T-cell (primary cell): ENCODE measurements around the gene SLC45A2. TPM values are rescaled to one million over a fixed set of nuclear protein-coding genes. Genes with fewer than 3 reads are reported as not detected.
A peak's percentile ranks its signal among the peaks of the same experiment; 100 is the strongest.
"Not testable (repeated sequence)": the region's sequence is repeated elsewhere in the genome, so short reads cannot be mapped to it uniquely, and the experiment has no call there.

Source experiments
- ATAC-seq, 4 experiments: fragments of 200-7000 bp in 3 of 4; fragments of 150-1000 bp in 1 of 4; cut with Tn5 transposase; replicated peaks in 1 of 4; 1 replicate in 3 of 4; 2 replicates in 1 of 4; pipeline ENCODE4 v1.10.0; 2021; ENCODE audit warnings: moderate library complexity in 3 of 4, mild to moderate bottlenecking in 2 of 4, moderate number of reproducible peaks in 1 of 4
- CTCF ChIA-PET, 2 donors: fragments of 300-600 bp; sonication (Branson Sonifier 250); formaldehyde crosslinking; loops; one replicate each; lab custom pipeline; 2022; ENCODE audit warnings: antibody characterized with exemption in 2 of 2; lab: Charles Lee
- POLR2A ChIA-PET, 2 donors: fragments of 300-600 bp; sonication (Branson Sonifier 250); formaldehyde crosslinking; loops; one replicate each; lab custom pipeline; 2022; ENCODE audit warnings: antibody characterized with exemption in 2 of 2; lab: Charles Lee
- DNase-seq, 35 experiments: peaks; one replicate each; pipeline versions ENCODE4 v3.0.0 to v3.0.0-alpha.2; 2013 to 2023
- H3K27ac ChIP-seq: one replicate; pipeline ENCODE4 v1.5.1; 2013; ENCODE audit warnings: low read length
- H3K27me3 ChIP-seq, 2 experiments: replicated peaks in 1 of 2; 1 replicate in 1 of 2; 2 replicates in 1 of 2; pipeline versions ENCODE4 v1.6.1 to v1.7.0; 2013; ENCODE audit warnings: low read length in 1 of 2, mixed read lengths in 1 of 2; ENCODE audit not compliant: control insufficient read depth in 2 of 2, insufficient read depth in 2 of 2; ENCODE audit errors: extremely low read depth in 1 of 2
- H3K36me3 ChIP-seq, 2 donors: 1 replicate in 1 of 2; 2 replicates in 1 of 2; pipeline versions ENCODE4 v1.6.1 to v1.7.0; 2013; ENCODE audit warnings: low read length in 1 of 2; ENCODE audit not compliant: control insufficient read depth in 2 of 2, insufficient read depth in 1 of 2; ENCODE audit errors: extremely low read depth in 1 of 2
- H3K4me1 ChIP-seq, 2 experiments: 1 replicate in 1 of 2; 2 replicates in 1 of 2; pipeline versions ENCODE4 v1.6.1 to v1.7.0; 2013; ENCODE audit warnings: low read length in 2 of 2, mixed read lengths in 1 of 2; ENCODE audit not compliant: insufficient read depth in 2 of 2, control insufficient read depth in 1 of 2; ENCODE audit errors: extremely low read depth in 1 of 2
- H3K4me3 ChIP-seq, 2 donors: 1 replicate in 1 of 2; 2 replicates in 1 of 2; pipeline versions ENCODE4 v1.5.1 to v1.7.0; 2013; ENCODE audit warnings: mild to moderate bottlenecking in 2 of 2, low read length in 1 of 2, moderate library complexity in 1 of 2; ENCODE audit not compliant: control insufficient read depth in 1 of 2; ENCODE audit errors: extremely low read depth in 1 of 2
- H3K9me3 ChIP-seq: 2 replicates; pipeline ENCODE4 v1.7.0; 2013
- H3K27ac Mint-ChIP-seq, 2 donors: one replicate each; pipeline ENCODE4 v1.8.0; 2020 to 2021; ENCODE audit warnings: mild to moderate bottlenecking in 2 of 2, mixed read lengths in 2 of 2
- H3K27me3 Mint-ChIP-seq, 2 donors: one replicate each; pipeline ENCODE4 v1.8.0; 2021 to 2022; ENCODE audit warnings: mixed read lengths in 2 of 2
- H3K36me3 Mint-ChIP-seq: one replicate; pipeline ENCODE4 v1.8.0; 2021; ENCODE audit warnings: mixed read lengths
- H3K4me1 Mint-ChIP-seq, 3 donors: one replicate each; pipeline ENCODE4 v1.8.0; 2020 to 2022; ENCODE audit warnings: mixed read lengths in 3 of 3, mild to moderate bottlenecking in 1 of 3
- H3K4me3 Mint-ChIP-seq, 3 donors: one replicate each; pipeline ENCODE4 v1.8.0; 2020 to 2022; ENCODE audit warnings: mild to moderate bottlenecking in 3 of 3, mixed read lengths in 3 of 3, moderate library complexity in 3 of 3
- H3K9me3 Mint-ChIP-seq, 3 donors: one replicate each; pipeline ENCODE4 v1.8.0; 2020 to 2022; ENCODE audit warnings: mixed read lengths in 3 of 3
- WGBS: methylation state at CpG from one replicate; pipeline ENCODE4 v1.1.5; 2013; ENCODE audit warnings: missing lambda C conversion rate; ENCODE audit not compliant: insufficient coverage; 5-methylcytosine and 5-hydroxymethylcytosine counted together
- total RNA-seq, 35 experiments: library from RNA in 6 of 35; stranded (reverse) in 6 of 35; fragments of 120-200 nt in 1 of 35; gene quantifications; one replicate each; pipeline versions ENCODE4 v1.2.1 to v1.2.4 and lab custom pipeline; 2013 to 2026

Gene SLC45A2
- total RNA-seq, 5 donors from 2014 or later (not counting 1 experiment from before 2014, with no cell fraction given), result 0.20 TPM; not detected in 4

DNA sequence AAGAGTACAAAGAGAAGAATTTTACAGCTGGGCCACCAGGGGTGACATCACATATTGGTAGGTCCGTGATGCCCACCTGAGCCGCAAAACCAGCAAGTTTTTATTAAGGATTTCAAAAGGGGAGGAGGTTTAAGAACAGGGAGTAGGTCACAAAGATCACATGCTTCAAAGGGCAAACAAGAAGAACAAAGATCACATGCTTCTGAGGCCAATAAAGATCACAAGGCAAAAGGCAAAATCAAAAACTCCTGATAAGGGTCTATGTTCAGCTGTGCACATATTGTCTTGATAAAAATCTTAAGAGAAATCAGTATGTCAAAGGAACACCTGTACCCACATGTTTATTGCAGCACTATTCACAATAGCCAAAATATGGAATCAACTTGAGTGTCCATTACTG, 25.7 kb upstream of the SLC45A2 start:
- DNase-seq, H3K27ac Mint-ChIP-seq, H3K27me3 ChIP-seq, H3K9me3 ChIP-seq, H3K9me3 Mint-ChIP-seq, H3K27me3 Mint-ChIP-seq, H3K36me3 Mint-ChIP-seq, POLR2A ChIA-PET, H3K4me3 Mint-ChIP-seq, H3K36me3 ChIP-seq, H3K27ac ChIP-seq, H3K4me3 ChIP-seq, CTCF ChIA-PET, ATAC-seq: not testable (repeated sequence)
- WGBS, result 0% methylated on average over 1 of the region's 2 CpGs
- H3K4me1 Mint-ChIP-seq, result peaks cover 22 to 31% (median 29%) of the 10 kb centered on the region in 3 donors
- H3K4me1 ChIP-seq, result peaks cover 9 to 16% of the 10 kb centered on the region in 2 experiments

- H3K27ac ChIP-seq, result no peak overlapping the region
- DNase-seq (no peak), ATAC-seq (no peak)
- CTCF ChIA-PET, result no interaction called here
- peak overlapping the region in 1 of 2 donors; percentile 96 for H3K27ac Mint-ChIP-seq
- peaks cover 0 to 5% (median 0%) of the 10 kb centered on the region in 3 donors for H3K9me3 Mint-ChIP-seq
- no CpG with 5 or more reads among the region's 1 CpG for WGBS
- peaks cover 9 to 16% of the 10 kb centered on the region in 2 experiments for H3K4me1 ChIP-seq
- no peaks in the 10 kb centered on the region for H3K27me3 ChIP-seq
- H3K9me3 ChIP-seq, result no peaks in the 10 kb centered on the region
- H3K27me3 Mint-ChIP-seq, result peaks cover 0 to 3% of the 10 kb centered on the region in 2 donors
- peaks cover 8% of the 10 kb centered on the region for H3K36me3 Mint-ChIP-seq
- no peaks in the 10 kb centered on the region for H3K36me3 ChIP-seq
- H3K4me3 ChIP-seq, result no peak overlapping the region
- H3K4me3 Mint-ChIP-seq, result no peak overlapping the region
- POLR2A ChIA-PET, result no interaction called here
- H3K4me1 Mint-ChIP-seq, result peaks cover 22 to 31% (median 29%) of the 10 kb centered on the region in 3 donors
Measured at GRCh38 chr5:34009610-34010009, 25.1 kb upstream of the SLC45A2 start.

- H3K27me3 Mint-ChIP-seq, result peaks cover 0 to 3% of the 10 kb centered on the region in 2 donors
- Histone ChIP-seq H3K9me3 (no peaks in the 10 kb centered on the region), H3K36me3 (peaks cover 0 to 2% of the 10 kb centered on the region in 2 donors), H3K4me1 (peaks cover 9 to 16% of the 10 kb centered on the region in 2 experiments), H3K4me3 (peak overlapping the region in 1 of 2 donors; percentile 69), H3K27ac (peak overlapping the region; percentile 70), H3K27me3 (no peaks in the 10 kb centered on the region)
- ATAC-seq (no peak), DNase-seq (peak in 1 of 35 experiments; percentile 8)
- H3K36me3 Mint-ChIP-seq, result peaks cover 12% of the 10 kb centered on the region
- peaks cover 0 to 3% (median 0%) of the 10 kb centered on the region in 3 donors for H3K9me3 Mint-ChIP-seq
- ChIA-PET CTCF (interaction anchor here in 1 of 2 donors (1.0 to 1.2 kb wide), 2 partner anchors 12 to 450 kb away, joined by 3 read pairs; no protein-coding TSS in a partner anchor), POLR2A (interaction anchor here in 1 of 2 donors (0.5 kb wide), 1 partner anchor 13 kb away, joined by 4 read pairs; no protein-coding TSS in a partner anchor)
- no CpG with 5 or more reads among the region's 1 CpG for WGBS
- H3K4me3 Mint-ChIP-seq, result peak overlapping the region; percentile 90 to 95 (median 93)
- peak overlapping the region; percentile 96 to 98 for H3K27ac Mint-ChIP-seq
- peaks cover 22 to 31% (median 29%) of the 10 kb centered on the region in 3 donors for H3K4me1 Mint-ChIP-seq
Measured at GRCh38 chr5:34008802-34009201, 24.3 kb upstream of the SLC45A2 start.

DNA sequence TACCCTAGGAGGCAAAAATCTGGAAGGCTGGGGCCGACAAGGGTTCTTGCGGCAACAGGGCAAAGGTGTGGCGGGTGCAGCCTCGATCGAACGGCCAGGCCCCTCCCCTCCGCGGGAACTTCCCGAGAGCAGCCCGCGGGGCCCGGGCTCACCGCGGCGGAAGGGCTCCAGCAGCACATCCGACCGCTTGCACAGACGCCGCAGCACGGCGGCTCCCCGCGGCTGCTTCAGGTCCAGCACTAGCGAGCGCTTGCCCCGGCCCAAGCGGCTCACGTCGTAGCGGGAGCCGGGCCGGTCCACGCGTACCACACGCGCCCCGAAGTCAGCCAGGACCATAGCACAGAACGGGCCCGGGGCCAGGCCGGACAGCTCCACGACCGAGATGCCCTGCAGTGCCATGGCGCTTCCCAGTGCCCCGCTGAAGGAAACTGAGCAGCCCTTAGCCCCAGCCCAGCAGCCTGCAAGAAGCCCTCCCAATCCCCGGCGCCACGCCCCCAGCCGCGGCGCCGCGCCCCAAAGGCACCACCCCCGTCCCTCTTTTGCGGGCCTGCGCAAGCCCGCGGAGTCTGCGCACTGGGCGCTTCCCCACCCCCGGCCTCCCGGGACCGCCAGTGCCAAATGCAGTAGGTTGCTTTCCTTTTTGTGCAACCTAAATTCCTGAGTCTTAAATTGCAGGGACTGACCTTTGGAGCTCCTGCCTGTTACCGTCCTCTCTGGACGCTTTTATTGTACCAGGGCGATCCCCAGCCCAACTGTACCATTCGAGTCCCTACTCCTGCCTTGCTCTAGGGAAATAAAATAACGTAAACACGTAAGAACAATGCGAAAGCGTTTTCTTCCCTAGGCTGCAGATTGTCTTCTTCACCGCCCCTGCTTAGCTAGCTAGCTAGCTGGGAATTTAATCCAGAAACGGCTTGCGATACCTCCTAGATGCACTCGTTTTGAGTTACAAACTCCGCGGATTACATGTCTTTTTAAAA, 23.4 kb upstream of the SLC45A2 start, which contains the start of gene AMACR:
TSS of gene AMACR (minus strand) at position 430 of the 980 bp plus-strand sequence. CDS start at position 399, 31 bp downstream.
- Histone ChIP-seq H3K4me1 (peaks cover 9 to 16% of the 10 kb centered on the region in 2 experiments), H3K27me3 (no peaks in the 10 kb centered on the region), H3K9me3 (no peaks in the 10 kb centered on the region), H3K4me3 (peak within 1 kb of the TSS; percentile 69 to 85), H3K27ac (peak within 1 kb of the TSS; percentile 84), H3K36me3 (peaks cover 0 to 10% of the 10 kb centered on the region in 2 donors)
- no peaks in the 10 kb centered on the region for H3K9me3 Mint-ChIP-seq
- under 1% methylated on average over 70 of the region's 76 CpGs for WGBS
- CTCF ChIA-PET, result interaction anchor here (0.6 to 1.2 kb wide), 3 partner anchors 11 to 552 kb away, joined by 3 read pairs; no protein-coding TSS in a partner anchor
- H3K4me1 Mint-ChIP-seq, result peaks cover 22 to 31% (median 29%) of the 10 kb centered on the region in 3 donors
- H3K4me3 Mint-ChIP-seq, result peak within 1 kb of the TSS; percentile 90 to 95 (median 93)
- ATAC-seq, result peak; percentile 86 to 94 (median 92)
- peak within 1 kb of the TSS; percentile 96 to 98 for H3K27ac Mint-ChIP-seq
- POLR2A ChIA-PET, result interaction anchor here in 1 of 2 donors (0.6 kb wide), 1 partner anchor 567 kb away, joined by 3 read pairs; the partner anchor contains the start of gene TARS1
- H3K36me3 Mint-ChIP-seq, result peaks cover 21% of the 10 kb centered on the region
- peak; percentile 61 to 95 (median 85) for DNase-seq
- H3K27me3 Mint-ChIP-seq, result peaks cover 0 to 3% of the 10 kb centered on the region in 2 donors

- ChIA-PET CTCF (interaction anchor here in 1 of 2 donors (1.3 to 1.8 kb wide), 2 partner anchors 9 to 12 kb away, joined by 3 to 6 read pairs; no protein-coding TSS in a partner anchor), POLR2A (no interaction called here)
- Histone ChIP-seq H3K9me3 (no peaks in the 10 kb centered on the region), H3K4me1 (peaks cover 9 to 16% of the 10 kb centered on the region in 2 experiments), H3K36me3 (peaks cover 0 to 11% of the 10 kb centered on the region in 2 donors), H3K4me3 (peak overlapping the region; percentile 69 to 85), H3K27ac (peak overlapping the region; percentile 84), H3K27me3 (no peaks in the 10 kb centered on the region)
- peaks cover 22 to 31% (median 29%) of the 10 kb centered on the region in 3 donors for H3K4me1 Mint-ChIP-seq
- H3K9me3 Mint-ChIP-seq, result no peaks in the 10 kb centered on the region
- peaks cover 0 to 3% of the 10 kb centered on the region in 2 donors for H3K27me3 Mint-ChIP-seq
- peak overlapping the region; percentile 74 to 98 for H3K27ac Mint-ChIP-seq
- DNase-seq, result peak in 1 of 35 experiments; percentile 15
- peaks cover 21% of the 10 kb centered on the region for H3K36me3 Mint-ChIP-seq
- peak overlapping the region; percentile 90 to 95 (median 93) for H3K4me3 Mint-ChIP-seq
- 25% methylated on average over 5 of the region's 11 CpGs for WGBS
- no peak for ATAC-seq
Measured at GRCh38 chr5:34007201-34007620, 22.7 kb upstream of the SLC45A2 start.

DNA sequence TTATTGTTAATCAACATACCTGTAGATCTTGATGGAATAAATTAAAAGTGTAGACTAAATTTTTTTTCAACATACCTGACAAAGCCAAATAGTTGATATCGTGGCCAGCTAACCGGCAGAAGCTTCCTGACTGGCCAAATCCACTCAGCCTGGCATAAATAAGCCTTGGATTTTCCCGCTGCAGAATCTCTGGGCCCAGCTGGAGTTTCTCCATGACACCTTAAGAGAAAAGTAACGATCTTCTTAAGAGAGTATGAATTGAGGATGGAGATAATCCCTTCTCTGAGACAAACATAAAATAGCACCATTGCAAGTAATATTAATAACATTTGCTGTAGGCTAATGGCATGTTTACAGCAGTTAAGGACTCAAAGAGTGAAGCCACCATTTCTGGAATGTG, 21.2 kb upstream of the SLC45A2 start:
- Histone ChIP-seq H3K27me3 (no peaks in the 10 kb centered on the region), H3K4me3 (no peak overlapping the region), H3K36me3 (peaks cover 0 to 11% of the 10 kb centered on the region in 2 donors), H3K27ac (no peak overlapping the region), H3K9me3 (no peaks in the 10 kb centered on the region), H3K4me1 (peaks cover 9 to 16% of the 10 kb centered on the region in 2 experiments)
- ChIA-PET CTCF (interaction anchor here (1.1 to 1.8 kb wide), 3 partner anchors 8 to 10 kb away, joined by 3 to 6 read pairs (median 3); no protein-coding TSS in a partner anchor), POLR2A (no interaction called here)
- DNase-seq (no peak), ATAC-seq (no peak)
- no peaks in the 10 kb centered on the region for H3K9me3 Mint-ChIP-seq
- peaks cover 22 to 31% (median 29%) of the 10 kb centered on the region in 3 donors for H3K4me1 Mint-ChIP-seq
- H3K36me3 Mint-ChIP-seq, result peaks cover 24% of the 10 kb centered on the region
- no peak overlapping the region for H3K4me3 Mint-ChIP-seq
- H3K27me3 Mint-ChIP-seq, result peaks cover 0 to 3% of the 10 kb centered on the region in 2 donors
- H3K27ac Mint-ChIP-seq, result no peak overlapping the region
- no CpG with 5 or more reads among the region's 4 CpGs for WGBS
